Neural crest cell (in vitro differentiated cells): ENCODE data around the gene LMNTD2. TPM values are rescaled to one million over a fixed set of nuclear protein-coding genes. Genes with fewer than 3 reads are reported as not detected.
"Not testable (repeated sequence)": the region's sequence is repeated elsewhere in the genome, so short reads cannot be mapped to it uniquely, and the experiment has no call there.

Source experiments
- DNase-seq: peaks from one replicate; pipeline ENCODE4 v3.0.0; 2021; ENCODE audit warnings: low read depth, mixed read lengths, low spot score
- H3K27ac Mint-ChIP-seq: one replicate; pipeline ENCODE4 v1.8.0; 2021; ENCODE audit warnings: mild to moderate bottlenecking, mixed read lengths; ENCODE audit not compliant: unreplicated experiment
- H3K27me3 Mint-ChIP-seq: 2 replicates; pipeline ENCODE4 v1.8.0; 2021; ENCODE audit warnings: low read depth, mild to moderate bottlenecking, mixed read lengths
- H3K36me3 Mint-ChIP-seq: 2 replicates; pipeline ENCODE4 v1.8.0; 2021; ENCODE audit warnings: low read depth, mild to moderate bottlenecking, mixed read lengths
- H3K4me1 Mint-ChIP-seq: 2 replicates; pipeline ENCODE4 v1.8.0; 2021; ENCODE audit warnings: mixed read lengths
- H3K4me3 Mint-ChIP-seq: one replicate; pipeline ENCODE4 v1.8.0; 2021; ENCODE audit warnings: mild to moderate bottlenecking, mixed read lengths
- H3K9me3 Mint-ChIP-seq: 2 replicates; pipeline ENCODE4 v1.8.0; 2021; ENCODE audit warnings: mixed read lengths
- CTCF ChIP-seq: fragments of 200-600 bp; sonication (generic); conservative IDR thresholded peaks from 2 replicates; pipeline ENCODE4 v1.5.0; 2021; ENCODE audit warnings: antibody characterized with exemption, mild to moderate bottlenecking
- total RNA-seq: library from RNA; stranded (reverse); gene quantifications from 2 replicates; pipeline ENCODE4 v1.2.1, GENCODE V29; 2021

Gene LMNTD2
- total RNA-seq, 1 donor from 2014 or later, result 2.2 TPM

- H3K4me3 Mint-ChIP-seq, result peak overlapping the region; percentile 47
- peaks cover 3% of the 10 kb centered on the region for H3K9me3 Mint-ChIP-seq
- H3K27ac Mint-ChIP-seq, result no peak overlapping the region
- peaks cover 4% of the 10 kb centered on the region for H3K4me1 Mint-ChIP-seq
- H3K27me3 Mint-ChIP-seq, result no peaks in the 10 kb centered on the region
- peaks cover 24% of the 10 kb centered on the region for H3K36me3 Mint-ChIP-seq
- TF ChIP-seq CTCF, result no peak
- no peak for DNase-seq
These were observed 39.9 kb downstream of the LMNTD2 start for GRCh38 chr11:520428-521176.

- peak; percentile 84 for DNase-seq
- Mint-ChIP-seq H3K36me3 (peaks cover 29% of the 10 kb centered on the region), H3K9me3 (peaks cover 3% of the 10 kb centered on the region), H3K4me3 (no peak overlapping the region), H3K4me1 (peaks cover 4% of the 10 kb centered on the region), H3K27me3 (no peaks in the 10 kb centered on the region), H3K27ac (no peak overlapping the region)
- TF ChIP-seq CTCF, result peak; percentile 99
These were observed 41.9 kb downstream of the LMNTD2 start for GRCh38 chr11:518463-519202.

GRCh38 chr11:516918-517685 lies 43.4 kb downstream of the LMNTD2 start:
- H3K27ac Mint-ChIP-seq, DNase-seq, H3K4me3 Mint-ChIP-seq, H3K9me3 Mint-ChIP-seq, H3K27me3 Mint-ChIP-seq, H3K4me1 Mint-ChIP-seq: not testable (repeated sequence)
- peaks cover 33% of the 10 kb centered on the region for H3K36me3 Mint-ChIP-seq

- Mint-ChIP-seq H3K9me3 (peaks cover 3% of the 10 kb centered on the region), H3K4me1 (peaks cover 4% of the 10 kb centered on the region), H3K27ac (no peak overlapping the region), H3K36me3 (peaks cover 36% of the 10 kb centered on the region), H3K27me3 (no peaks in the 10 kb centered on the region), H3K4me3 (no peak overlapping the region)
- no peak for DNase-seq
- no peak for TF ChIP-seq CTCF
These were observed 44.1 kb downstream of the LMNTD2 start for GRCh38 chr11:516400-516799.

GRCh38 chr11:515131-515530 lies 45.4 kb downstream of the LMNTD2 start:
- H3K27ac Mint-ChIP-seq, result no peak overlapping the region
- peak overlapping the region; percentile 18 for H3K4me3 Mint-ChIP-seq
- peaks cover 28% of the 10 kb centered on the region for H3K36me3 Mint-ChIP-seq
- H3K9me3 Mint-ChIP-seq, result peaks cover 3% of the 10 kb centered on the region
- no peaks in the 10 kb centered on the region for H3K27me3 Mint-ChIP-seq
- H3K4me1 Mint-ChIP-seq, result peaks cover 4% of the 10 kb centered on the region
- DNase-seq, result no peak
- TF ChIP-seq CTCF, result no peak
